EH (cell line): ENCODE data around the gene BUD13.
"Not testable (repeated sequence)": the region's sequence is repeated elsewhere in the genome, so short reads cannot be mapped to it uniquely, and the experiment has no call there.

Experiments used
- DNase-seq: peaks from one replicate; pipeline ENCODE4 v3.0.0-alpha.2; 2015; ENCODE audit warnings: low read depth

BUD13 gene

DNA sequence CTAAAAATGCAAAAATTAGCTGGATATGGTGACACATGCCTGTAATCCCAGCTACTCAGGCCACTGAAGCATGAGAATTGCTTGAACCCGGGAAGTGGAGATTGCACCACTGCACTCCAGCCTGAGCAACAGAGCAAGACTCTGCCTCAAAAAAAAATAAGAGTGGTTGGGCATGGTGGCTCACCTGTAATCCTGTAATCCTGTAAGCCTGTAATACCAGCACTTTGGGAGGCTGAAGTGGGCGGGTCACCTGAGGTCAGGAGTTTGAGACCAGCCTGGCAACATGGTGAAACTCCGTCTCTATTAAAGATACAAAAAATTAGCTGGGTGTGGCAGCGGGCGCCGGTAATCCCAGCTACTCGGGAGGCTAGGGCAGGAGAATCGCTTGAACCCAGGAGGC lies 16.7 kb downstream of the BUD13 start:
- DNase-seq: not testable (repeated sequence)

- no peak for DNase-seq
These were observed 22.6 kb downstream of the BUD13 start for GRCh38 chr11:116750070-116750718.

DNA sequence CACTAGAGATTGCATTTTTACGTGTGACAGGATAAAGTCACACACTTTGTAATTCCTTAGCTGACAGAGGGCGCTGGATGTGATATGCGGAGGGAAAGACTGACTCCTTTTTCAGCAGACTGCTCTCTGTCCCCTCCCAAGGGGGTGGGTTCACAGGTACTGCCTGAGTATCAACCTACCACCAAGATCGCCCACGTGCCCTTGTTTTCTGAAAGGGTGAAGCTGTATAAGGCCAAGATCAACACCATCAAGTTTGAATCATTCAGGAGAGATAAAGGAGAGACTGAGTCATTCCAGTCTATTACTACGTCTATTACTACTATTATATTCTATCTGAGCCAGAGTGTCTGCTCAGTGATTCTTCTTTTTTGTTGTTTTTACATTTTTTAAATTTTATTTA lies 30.7 kb downstream of the BUD13 start:
- DNase-seq: peak; percentile 15

GRCh38 chr11:116740741-116741140 lies 32.0 kb downstream of the BUD13 start:
- no peak for DNase-seq

DNA sequence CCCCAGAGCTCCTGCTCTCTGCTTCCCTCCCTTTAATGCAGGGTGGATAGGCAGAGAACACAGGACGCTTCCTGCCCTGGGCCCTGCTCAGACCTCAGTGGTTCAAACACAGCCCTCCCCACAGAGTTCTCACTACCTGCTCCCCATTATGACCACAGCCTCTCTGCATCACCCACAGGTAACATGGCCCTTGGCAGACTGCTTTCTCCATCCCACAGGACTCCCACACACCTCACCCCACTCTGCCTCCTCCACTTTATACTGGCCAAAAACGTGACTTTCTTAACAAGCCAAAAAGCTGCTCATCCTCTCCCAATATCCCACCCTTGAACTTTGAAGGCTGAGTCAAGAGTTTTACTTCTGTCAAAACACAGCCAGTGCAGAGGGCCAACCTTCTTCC lies 33.8 kb downstream of the BUD13 start:
- DNase-seq: no peak

DNA sequence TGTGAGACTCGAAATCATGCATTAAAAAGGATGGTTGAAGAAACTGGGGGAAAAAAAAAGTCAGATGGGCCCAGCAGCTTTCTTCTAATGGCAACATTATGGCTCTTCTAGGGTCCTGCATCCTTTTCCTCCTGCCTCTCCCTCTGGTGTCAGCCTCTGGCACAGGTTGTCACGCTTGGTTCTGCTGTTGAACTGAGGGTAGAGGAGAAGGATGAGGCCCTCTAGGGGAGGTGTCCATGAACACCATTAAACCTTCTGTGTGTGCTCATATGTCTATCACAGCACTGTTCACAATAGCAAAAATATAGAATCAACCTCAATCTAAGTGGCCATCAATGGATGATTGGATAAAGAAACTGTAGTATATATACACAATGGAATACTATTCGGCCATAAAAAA lies 36.0 kb downstream of the BUD13 start:
- peak; percentile 20 for DNase-seq

GRCh38 chr11:116733969-116734508 lies 38.7 kb downstream of the BUD13 start:
- DNase-seq: no peak

DNA sequence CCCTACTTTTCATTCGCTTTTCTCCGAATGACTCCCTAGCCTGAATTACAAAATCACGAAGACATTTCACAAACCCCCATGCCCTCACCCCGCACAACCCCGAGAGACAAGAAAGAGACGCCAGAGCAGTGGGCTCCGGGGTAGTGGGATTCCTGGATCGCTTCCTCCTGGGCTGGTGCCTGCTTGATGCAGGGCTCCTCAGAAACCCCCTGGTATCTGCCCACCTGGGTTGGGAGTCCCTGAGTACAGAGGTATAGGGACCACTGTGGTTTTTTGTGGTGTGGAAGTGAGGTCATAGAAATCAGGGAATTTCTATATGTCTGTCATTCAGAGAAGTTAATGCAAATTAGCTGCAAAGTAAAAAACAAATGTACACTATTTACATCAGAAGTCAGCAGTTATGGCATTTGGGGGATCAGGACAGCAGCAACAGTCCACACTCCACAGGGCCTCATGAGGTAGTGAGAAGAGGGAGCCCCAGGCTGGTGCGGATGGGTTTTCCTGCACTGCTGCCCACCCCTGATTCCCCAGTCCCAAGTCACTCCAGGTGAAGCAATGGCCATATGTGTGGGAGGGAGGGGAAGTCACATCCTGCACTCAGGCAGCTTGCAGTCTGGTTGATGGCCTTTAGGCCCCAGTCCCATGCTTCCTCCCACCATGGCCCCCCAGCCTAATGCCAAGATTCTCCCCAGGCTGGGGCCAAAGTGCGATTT lies 39.6 kb downstream of the BUD13 start:
- no peak for DNase-seq

DNA sequence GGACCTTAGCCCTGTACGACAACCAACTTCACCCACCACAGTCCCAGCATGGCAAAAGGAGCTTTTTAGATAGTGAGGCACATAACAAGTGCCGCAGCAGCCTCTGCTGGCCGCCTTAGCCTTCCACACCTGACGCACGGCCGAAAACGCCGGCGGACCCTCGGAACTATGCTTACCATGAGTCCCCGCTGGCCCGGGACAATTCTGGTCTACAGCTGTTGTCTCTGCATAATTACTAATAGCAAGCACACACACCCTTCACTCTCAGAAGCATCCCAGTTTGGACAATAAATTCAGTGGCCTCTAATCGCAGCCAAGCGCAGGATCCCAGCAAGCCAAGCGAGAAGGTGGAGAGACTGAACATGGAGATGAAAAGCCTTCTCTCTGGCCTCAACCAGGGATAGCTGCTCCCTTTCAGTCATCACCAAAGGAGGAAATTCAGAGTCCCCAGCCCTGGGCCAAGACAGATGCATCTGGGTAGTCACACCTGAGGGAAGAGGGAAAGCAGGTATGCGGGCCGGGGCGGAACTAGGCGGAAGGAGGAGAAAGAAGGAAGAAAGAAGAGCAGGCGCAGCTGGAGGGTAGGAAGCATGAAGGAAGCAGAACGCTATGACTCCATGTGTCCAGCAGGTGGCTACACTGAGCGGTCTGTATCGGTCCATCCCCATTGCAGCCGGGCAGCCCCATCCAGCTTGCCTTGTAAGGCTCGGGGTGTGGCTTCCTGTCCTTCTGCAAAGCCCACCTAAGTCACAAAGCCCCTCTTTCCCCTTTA lies 40.3 kb downstream of the BUD13 start:
- peak; percentile 71 for DNase-seq

GRCh38 chr11:116731821-116732220 lies 41.0 kb downstream of the BUD13 start:
- no peak for DNase-seq

DNA sequence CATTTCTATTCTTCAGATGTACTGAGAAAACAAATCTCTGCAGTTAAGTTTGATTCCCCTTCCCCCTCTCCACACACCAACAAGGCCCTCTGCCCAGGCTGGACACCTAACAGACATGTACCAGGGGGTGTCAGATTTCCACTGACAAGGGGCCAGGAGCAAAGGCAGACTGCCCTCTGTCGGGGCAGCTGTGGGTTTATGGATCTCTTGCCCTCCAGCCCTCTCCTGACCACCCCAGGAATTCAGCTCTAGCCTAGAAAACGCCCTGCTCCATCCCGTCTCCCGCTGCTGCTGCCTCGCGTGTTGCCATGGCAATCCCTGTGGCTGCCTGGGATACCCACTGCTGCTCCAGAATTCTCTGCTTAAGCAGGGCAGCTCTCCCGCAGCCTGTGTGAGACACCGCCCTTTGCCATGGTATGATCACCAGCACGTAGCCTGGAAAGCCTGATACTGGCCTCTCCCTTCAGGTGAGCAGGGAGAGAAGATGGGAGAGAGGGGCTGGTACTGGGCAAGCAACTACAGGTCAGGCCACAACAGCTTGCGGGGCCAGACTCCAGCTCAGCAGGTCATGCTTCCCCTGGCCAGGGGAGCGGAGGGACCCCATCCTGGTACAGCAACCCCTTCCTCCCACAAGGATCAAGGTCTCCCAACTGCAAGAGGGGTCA lies 41.6 kb downstream of the BUD13 start:
- DNase-seq: peak; percentile 27

- no peak for DNase-seq
These were observed 42.2 kb downstream of the BUD13 start for GRCh38 chr11:116730601-116731000.

DNA sequence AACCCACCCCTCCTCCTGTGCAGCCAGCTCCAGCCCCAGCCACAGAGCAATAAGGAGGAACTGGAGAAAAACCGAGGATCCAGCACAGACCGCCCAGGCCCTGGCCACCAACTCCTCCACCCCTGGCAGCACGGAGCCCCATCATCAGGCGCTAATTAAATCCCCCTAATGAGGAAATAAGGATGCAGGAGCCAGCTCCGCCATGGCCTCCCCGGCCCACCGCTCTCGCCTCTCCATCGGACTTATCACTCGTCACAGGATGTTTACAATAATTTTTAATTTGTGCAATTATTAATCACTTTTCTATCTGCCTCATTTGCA lies 42.6 kb downstream of the BUD13 start:
- DNase-seq: no peak

DNA sequence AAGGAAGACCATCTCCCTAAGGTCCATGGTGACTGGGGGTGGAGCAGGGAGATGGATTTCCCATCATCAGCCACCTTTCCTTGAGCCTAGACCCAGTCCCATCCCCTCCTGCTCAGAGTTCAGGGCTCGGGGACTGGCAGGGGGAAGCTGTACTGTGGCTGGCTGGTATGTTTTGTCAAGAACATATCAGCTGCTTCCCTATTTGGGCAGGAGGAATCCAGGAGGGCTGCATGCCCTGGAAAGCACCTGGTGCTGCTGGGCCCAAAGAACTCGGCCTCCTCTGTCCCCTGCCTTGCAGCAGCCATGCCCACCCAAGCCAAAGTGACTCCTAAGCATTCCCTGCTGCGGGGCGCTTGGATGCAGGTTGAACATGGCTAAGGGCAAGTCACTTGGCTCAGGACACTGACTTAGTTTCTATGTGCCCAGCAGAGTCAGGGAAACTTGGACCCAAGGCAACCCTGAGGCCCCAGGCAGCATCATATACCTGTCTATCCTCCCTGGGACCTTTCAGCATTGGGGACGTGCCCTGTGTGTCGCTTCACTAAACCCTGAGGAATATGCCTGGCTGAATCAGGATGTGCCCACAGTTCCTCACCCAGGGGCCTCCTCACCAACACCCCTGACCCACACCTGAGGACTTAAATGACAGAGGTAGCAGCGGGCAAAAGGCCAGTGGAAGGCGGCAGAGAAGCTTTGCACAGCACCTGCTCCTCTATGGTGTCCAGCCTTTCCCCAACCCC lies 43.1 kb downstream of the BUD13 start:
- no peak for DNase-seq

DNA sequence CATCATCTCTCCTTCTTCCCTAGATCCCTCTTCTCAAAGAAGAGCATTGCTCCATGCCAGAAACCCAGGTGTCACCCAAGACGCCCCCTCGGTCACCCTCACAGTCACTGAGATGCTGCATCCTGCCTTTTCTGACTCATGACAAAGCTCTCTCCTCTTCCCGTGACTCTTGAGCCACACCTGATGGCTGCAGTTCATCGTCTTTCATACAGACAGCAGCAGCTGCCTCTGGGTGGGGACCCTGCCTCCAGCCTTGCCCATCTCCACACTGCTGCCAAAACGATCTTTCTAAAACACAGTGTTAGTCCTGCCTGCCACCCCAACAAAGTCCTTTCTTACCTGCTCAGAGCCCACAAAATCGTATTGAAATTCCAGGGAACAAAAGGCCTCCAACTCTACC lies 44.8 kb downstream of the BUD13 start:
- no peak for DNase-seq

DNA sequence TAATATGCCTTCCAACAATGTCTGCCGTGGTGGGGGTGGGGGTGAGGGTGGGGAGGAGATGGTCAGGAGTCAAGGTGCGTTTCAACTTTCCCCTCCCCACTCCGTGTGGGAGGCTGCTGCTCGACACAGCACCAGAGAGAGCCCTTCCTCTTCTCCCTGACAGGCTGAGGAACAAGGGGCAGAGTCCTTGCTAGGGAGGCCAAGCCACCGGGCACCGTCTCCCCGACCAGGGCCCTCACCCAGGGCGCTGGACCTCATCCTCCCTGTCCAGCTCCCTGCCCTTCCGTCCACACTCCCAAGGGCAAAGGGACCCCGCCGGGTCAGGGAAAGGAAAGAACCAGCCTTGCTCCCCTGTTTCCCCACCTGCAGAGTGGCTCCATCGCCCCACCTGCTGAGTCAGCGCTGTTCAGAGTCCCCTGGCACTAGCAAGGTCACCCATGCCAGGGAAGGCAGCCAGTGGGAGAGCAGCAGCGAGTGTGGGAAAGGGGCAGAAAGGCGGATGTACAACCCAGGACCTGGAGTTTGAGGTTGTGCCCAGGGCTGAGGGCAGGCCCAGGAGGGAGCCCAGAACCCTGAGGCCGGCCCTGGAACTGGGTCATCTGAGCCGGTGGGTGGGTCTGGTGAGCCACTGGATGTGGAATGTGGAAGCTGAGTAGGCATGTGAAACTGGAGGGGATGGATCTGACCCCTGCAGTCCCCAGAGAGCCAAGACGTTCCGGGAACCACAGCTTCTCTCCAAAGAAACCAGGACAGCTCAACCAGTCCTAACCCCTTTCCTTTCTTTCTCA lies 47.2 kb downstream of the BUD13 start:
- peak; percentile 76 for DNase-seq

DNA sequence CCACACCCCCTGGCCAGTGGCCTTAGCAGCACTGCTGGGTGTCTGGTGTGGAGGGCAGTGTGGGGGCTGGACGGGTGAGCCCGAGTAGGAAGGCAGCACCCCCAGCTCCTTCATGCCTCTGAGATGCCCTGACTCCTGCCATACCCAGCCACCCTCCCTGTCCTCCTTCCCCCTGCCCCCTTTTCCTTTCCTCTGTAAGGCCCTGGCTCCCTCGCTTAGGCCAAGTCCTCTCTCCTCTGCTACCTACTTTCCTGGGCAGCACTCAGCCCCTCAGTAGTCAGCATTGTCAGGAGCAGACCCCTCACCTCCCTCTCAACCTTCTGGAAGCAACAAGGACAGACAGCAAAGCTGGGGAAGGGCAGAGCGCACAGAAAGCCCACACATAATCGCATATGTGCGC lies 48.0 kb downstream of the BUD13 start:
- DNase-seq: no peak

DNA sequence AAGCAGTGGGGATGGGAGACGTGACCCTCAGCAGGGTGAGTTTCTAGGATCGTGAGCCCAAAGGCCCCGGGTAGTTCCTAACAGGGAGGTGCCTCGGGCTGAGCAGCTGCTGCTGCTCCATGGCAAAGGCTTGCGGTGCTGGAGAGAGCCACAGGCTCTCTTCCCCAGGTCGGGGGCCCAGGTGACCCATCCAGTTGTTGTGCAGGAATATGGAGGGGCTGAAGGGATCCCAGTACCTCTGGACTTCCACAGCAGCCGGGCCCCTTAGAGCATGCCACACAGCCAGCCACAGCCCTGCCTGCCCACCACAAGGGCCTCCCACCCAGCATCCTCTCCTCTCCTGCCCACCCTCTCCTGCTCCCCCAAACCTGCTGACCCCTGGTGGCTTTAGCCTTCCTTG lies 49.3 kb downstream of the BUD13 start:
- no peak for DNase-seq

GRCh38 chr11:116721988-116722387 lies 50.8 kb downstream of the BUD13 start:
- no peak for DNase-seq

DNA sequence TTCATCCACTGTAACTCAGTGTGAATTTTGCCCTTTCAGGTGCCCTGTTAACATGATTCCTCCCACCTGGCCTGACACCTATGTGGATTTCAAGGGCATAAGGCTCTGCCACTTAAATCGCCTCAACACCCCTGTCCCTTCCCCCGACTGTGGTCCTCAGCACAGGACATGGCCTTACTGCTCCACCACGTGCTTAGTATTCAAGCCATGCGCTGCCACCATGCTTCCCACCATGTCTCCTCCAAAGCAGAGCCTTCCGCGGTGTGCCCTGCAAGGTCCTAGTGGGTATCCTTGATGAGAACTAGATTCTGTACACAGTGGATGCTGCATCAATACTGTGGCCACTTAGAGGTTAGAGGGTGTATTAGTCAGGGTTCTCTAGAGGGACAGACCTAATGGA lies 51.9 kb downstream of the BUD13 start:
- DNase-seq: no peak

GRCh38 chr11:116718955-116719501 lies 53.8 kb downstream of the BUD13 start:
- no peak for DNase-seq
